ENCODE measurements around the gene ZNF70.
"Not testable (repeated sequence)": the region's sequence is repeated elsewhere in the genome, so short reads cannot be mapped to it uniquely, and the experiment has no call there.

ZNF70 gene

DNA sequence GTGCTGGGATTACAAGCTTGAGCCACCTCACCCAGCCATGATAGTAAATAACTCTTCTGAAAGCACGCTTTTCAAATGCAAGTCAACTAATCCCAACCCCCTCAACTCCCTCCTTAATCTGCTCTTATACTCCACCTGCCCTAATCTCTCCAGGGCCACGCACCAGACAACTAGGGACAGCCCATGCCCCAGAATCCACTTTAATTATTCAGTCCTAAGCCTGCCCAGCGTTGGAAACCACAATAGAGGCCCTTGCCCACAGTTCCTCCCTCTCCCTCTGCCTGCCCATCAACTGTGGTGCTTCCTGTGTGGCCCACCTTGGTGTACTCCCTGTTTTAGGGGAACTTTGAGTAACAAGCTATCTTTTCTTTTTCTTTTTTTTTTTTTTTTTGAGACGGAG lies 6.0 kb upstream of the ZNF70 start:
- DNase-seq (ENCODE audit: low read depth in 2 of 2): no peak

DNA sequence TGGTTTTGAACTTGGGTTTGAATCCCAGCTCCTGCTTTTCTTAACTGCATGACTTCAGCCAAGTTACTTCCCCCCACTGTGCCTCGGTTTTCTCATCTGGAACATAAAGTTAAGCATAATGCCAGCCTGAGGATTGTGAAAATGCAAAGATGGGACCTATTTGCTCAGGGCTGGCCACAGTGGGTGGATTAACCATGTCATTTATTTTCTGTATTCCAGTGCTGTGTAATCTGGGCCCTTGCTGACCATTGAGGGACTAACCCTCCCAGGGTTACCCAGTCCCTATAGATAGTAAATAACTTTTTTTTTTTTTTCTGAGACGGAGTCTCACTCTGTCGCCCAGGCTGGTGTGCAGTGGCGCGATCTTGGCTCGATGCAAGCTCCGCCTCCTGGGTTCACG lies 4.8 kb upstream of the ZNF70 start:
- no peak for DNase-seq (ENCODE audit: low read depth in 2 of 2)

DNA sequence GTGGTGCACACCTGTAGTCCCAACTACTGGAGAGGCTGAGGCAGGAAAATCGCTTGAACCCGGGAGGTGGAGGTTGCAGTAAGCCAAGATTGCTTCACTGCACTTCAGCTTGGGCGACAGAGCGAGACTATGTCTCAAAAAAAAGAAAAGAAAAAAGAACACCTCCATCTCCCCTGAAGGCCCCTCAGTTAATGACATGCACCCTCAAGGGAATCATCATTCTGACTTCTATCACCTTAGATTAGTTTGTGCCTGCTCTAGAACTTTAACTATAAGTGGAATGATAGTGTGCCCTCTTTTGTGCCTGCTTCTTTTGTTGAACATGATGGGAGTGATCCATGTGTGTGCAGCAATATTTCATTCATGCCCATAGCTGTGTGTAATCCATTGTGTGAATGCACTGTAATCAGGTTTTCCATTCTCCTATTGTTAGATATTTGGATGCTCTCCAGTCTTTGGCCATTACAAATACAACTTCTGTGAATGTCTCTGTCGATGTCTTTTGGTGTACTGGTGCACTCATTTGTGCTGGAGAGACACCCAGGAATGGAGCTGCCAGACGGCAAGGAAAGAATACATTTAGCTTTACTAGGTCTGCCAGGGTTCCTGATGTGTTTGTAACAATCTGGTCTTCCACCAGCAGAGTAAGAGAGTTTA lies 4.2 kb upstream of the ZNF70 start:
- DNase-seq (ENCODE audit: low read depth in 2 of 2): no peak

DNA sequence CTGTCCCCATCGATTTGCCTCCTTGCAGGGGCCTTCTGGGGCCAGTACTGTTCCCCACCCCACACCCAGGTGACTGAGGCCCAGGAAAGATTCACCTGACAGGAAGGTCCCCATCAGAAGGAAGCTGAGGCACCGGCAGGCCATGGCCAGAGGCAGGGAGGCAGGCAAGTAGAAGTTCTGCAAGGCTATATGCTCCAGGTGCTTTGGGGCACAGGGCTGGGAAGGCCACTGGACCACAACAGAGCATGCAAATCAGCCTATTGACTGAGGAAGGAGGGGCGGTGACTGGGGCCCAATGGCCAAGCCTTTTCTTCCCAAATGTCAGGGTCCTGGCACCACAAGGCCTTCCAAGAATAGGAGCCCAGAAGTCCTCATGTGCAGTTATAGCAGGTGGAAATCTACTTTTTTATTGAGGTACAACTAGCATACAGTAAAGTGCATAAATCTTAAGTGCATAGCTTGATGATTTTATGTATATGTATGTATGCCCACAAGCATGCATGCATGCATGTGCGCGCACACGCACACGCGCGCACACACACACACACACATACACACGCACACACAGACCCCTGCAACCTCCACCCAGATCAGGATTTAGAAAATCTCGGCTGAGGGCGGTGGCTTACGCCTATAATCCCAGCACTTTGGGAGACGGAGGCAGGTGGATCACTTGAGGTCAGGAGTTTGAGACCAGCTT lies 3.5 kb upstream of the ZNF70 start, which contains the start of gene VPREB3:
VPREB3 (minus strand) TSS at position 206 of the 700 bp plus-strand sequence; CDS start at position 144, 62 bp downstream.
- DNase-seq (ENCODE audit: low read depth in 2 of 2): no peak

DNA sequence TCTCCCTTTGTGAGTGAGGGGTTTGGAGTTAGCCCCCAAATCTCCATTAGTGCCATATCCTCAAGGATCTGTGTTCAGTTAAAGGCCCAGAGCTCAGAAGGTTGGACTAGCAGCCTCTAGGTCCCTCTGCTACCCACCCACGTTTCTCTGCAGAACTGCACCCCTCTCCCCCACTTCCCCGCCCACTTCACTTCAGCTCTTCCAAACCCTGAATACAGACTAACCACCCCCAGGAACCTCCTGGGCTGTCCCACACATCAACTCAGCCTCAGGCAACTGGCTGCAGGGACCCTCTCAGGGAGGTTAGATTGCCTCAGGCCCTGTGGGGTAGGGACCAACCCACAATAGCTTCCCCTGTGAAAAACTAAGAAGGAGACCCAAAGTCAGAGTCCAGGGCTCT lies 2.5 kb upstream of the ZNF70 start:
- no peak for DNase-seq (ENCODE audit: low read depth in 2 of 2)

DNA sequence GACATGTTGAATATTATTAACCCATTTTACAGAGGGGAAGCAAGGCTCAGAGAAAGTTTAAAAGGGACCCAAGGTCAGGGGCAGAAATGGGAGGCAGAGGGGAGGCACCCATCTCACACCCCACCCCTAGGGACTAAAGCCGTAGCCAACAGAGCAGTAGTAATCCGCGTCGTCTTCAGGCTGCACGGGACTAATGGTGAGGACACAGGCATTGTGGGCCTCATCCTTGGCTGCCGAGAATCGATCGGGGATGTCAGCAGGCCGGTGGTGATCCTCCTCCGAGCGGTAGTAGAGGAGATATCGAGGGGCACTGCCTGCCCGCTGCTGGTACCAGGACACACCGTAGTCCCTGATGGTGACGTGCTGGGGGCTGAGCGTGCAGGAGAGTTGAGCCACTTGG lies 1.8 kb upstream of the ZNF70 start:
- no peak for DNase-seq (ENCODE audit: low read depth in 2 of 2)

DNA sequence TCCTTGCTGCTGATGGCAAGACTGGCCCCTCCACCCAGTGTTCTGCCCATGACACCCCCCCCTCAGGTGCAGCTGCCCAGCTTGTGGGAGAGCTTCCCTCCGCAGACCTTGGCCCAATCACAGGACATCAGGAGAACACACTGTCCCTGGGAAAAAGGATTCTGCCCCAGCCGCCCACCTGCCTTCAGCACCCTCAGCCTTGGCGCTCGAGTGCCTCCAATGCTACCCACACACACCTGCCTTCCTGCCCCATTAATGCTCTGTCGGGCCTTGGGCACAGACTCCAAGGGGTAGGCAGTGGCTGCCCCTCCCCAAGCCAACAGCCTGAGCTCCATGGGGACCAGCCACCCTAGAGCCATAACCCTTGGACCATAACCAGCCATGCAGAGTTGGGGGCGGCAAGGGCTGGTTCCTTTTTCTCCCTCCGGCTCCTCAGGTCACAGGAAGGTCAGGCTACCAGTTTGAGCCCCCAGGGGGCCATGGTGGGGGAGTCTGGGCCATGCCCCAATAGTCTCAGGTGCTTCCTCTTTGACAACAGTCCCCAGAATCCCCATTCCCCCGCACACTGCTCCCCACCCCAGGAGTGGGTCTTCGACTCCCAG lies 1.3 kb upstream of the ZNF70 start:
- DNase-seq (ENCODE audit: low read depth in 2 of 2): no peak

DNA sequence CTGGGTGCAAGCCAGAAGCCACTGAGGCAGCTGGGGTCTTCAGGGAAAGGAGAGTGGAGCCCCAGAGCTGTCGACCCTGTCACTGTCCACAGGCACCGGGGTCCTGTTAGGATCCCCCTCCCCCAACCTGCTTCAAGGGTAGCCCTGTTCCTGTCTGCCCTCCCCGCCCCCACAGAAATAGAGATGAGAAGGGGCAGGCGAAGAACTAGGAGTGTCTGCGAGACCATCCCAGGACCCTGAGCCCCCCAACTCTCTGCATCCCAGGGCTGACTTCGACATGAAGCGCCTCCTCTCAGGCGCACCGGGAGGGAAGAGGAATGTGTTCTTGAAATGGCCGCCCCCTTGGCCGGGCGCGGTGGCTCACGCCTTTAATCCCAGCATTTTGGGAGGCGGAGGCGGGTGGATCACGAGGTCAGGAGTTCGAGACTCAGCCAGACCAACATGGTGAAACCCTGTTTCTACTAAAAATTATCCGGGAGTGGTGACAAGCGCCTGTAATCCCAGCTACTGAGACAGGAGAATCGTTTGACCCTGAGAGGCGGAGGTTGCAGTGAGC lies 607 bp upstream of the ZNF70 start:
- DNase-seq (ENCODE audit: low read depth in 2 of 2): no peak

DNA sequence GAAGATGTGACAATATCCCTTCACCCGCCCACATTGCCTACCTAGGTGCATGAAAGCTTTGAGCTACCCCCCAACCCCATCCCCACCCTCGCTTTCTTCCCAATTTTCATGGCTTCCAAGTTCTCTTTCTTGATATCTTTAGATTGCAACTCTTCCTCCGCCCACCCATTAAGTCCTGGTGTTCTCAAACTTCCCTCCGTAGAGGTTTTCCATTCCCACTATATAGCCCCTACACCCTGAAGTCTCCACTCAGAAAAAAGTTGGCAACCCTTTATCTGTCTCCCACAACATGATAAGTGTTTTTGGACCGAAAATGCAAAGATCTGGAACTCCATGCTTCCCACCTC lies 572 bp downstream of the ZNF70 start:
- no peak for DNase-seq (ENCODE audit: low read depth in 2 of 2)

DNA sequence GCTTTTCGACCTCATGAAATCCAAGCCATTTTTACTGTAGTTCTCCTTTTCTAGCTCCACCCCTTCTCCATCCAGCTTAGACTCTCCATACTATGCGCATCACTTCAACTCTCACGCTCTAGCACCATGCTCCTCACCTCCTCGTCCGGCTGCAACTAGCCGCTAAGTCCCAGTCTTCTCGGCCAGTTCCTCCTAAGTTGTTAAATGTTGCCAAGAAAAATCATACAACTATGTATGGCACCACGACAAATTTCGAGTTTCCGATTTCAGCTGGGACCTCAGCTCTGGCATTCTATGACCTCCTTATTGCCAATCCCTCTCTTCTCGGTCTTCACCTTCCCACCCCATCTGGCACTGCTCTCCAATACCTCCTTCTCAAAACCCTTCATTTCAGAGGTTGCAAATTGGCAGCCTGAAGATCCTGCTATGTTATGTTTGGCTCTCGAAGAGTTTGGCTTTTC lies 1.0 kb downstream of the ZNF70 start:
- no peak for DNase-seq (ENCODE audit: low read depth in 2 of 2)

DNA sequence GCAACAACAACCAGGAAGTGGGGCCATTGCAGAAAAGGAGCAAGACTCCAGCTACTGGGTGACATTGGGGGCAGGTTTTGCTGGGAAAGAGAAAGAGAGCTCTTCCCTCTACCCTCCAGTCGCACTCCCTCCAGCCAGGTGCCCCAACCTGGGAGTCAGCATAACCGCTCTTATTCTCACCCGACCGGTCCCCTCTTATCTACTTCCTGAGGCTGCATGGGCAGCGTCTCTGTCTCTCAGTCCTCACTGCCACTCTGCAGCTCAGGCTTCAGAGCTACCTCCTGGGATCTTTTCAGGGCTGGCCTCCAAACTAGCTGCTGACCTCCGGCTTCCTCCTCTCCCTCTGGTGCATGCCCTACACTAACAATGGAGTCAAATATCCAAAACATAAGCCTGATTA lies 5.1 kb downstream of the ZNF70 start:
- no peak for DNase-seq (ENCODE audit: low read depth in 2 of 2)

DNA sequence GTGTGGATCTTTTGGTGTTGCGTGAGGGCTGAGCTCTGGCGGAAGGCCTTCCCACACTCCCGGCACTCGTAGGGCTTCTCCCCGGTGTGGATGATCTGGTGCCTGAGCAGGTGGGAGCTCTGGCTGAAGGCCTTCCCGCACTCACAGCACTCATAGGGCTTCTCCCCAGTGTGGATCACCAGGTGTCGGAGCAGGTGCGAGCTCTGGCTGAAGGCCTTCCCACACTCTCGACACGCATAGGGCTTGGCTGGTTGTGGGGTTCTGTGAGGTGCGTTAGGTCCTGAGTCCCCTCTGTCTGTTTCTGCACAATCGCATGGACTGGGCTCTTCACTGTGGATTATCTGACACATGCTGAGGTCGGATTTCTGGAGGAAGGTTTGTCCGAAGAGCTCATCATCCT lies 6.4 kb downstream of the ZNF70 start:
- no peak for DNase-seq (ENCODE audit: low read depth in 2 of 2)

DNA sequence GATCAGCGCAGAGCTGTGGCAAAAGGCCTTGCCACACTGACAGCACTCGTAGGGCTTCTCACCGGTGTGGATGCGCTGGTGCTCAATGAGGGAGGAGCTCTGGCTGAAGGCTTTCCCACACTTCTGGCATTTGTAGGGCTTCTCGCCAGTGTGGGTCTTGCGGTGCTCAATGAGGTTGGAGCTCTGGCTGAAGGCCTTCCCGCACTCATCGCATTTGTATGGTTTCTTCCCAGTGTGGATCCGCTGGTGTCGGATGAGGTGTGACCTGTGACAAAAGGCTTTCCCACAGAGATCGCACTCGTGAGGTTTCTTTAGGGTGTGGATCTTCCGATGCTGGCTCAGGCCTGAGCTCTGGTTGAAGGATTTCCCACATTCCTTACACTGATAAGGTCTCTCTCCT lies 6.9 kb downstream of the ZNF70 start:
- DNase-seq (ENCODE audit: low read depth in 2 of 2): no peak

DNA sequence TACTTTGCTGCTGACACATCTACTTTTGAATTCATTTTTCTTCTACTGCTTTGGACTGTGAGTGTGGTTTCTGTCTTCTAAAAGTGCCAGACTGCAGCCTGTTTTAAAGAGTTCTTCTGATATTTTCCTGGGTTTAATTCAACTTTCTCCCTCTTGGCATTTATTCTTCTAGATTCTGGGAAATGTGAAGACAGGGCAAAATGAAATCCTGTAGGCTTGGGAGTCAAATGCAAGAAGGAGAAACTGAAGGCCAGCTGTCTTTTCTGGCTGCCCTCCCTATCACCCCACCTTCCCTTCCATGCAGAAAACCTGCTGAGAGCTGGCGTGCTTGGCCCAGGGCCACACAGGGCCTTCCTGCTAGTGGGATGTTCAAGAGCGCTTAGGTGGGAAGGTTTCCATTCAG lies 7.6 kb downstream of the ZNF70 start:
- no peak for DNase-seq (ENCODE audit: low read depth in 2 of 2)

DNA sequence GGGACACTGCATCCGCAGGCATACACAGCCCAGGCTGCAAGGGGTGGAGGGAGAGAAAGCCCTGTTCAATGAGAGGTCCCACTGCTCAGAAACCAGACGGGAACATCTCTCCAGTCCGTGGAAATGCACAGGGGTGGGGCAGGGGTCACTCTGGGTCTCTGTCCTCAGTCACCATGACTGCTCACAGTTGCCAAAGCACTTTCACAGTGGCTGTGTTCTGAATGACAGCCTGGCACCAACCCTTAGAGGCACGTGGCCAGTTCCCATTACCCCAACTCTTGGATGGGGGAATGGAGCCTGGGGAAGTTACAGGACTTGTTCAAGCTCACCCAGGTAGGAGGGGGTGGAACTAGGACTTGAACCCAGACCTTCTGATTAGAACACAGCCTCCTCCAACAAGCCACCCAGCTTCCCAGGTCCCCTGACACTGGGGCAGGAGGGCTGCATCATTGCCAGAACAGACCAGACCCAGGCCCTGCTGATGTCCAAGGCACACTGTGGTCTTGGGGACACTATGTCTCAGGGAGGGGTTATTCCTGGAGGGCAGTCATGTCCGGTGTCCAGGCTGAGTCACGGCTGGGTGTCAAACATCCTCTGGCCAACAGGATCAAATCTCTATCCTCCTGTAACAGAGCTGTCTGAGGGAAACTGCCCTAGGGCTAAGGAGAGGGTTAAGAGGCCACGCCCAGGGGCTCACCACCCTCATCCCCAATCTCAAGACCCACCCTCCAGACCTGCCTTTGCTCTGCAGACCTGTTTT lies 8.2 kb downstream of the ZNF70 start:
- DNase-seq (ENCODE audit: low read depth in 2 of 2): no peak

DNA sequence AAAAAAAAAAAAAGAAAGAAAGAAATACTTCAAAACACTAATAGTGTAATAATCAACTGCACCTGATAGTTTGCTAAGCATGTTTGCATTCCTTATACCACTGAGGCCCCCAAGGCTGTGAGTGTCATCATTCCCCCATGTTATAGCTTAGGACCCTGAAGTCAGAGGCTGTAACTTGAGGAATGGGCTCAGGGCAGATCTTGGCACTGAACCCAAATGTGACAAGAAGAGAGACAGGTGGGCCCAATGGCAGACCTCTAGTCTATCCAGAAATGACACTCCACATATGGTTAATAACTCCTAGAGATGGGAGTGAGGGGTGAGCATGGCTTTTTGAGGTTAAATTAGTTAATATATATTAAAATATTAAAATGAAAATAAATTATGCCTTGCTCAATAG lies 13.2 kb downstream of the ZNF70 start:
- no peak for DNase-seq (ENCODE audit: low read depth in 2 of 2)

DNA sequence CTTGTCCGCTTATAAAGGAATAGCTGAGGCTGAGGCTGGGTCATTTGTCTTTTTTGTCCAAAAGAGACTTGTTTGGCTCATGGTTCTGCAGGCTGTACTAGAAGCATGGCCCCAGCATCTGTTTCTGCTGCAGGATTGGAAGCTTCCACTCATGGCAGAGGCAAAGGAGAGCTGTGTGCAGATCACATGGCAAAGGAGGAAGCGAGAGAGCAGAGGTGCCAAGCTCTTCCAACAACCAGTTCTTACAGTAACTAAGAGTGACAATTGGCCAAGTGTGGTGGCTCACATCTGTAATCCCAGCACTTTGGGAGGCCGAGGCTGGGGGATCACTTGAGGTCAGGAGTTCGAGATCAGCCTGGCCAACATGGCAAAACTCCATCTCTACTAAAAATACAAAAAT lies 22.8 kb downstream of the ZNF70 start:
- not testable (repeated sequence) for DNase-seq (ENCODE audit: low read depth in 2 of 2)

DNA sequence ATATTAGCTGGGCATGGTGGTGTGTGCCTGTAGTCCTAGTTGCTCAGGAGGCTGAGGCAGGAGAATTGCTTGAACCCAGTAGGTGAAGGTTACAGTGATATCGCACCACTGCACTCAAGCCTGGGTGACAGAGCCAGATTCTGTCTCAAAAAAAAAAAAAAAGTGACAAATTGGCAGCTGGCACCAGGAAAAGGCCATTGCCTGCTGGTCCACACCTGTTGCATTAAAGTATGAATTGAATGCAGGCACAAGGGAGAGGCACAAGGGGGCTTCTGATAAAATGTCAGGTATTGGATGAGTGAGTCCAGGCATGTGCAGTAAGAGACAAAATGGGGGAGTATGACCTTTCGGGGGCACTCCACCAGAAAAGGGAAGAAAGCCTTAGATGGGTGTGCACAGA lies 28.2 kb downstream of the ZNF70 start:
- DNase-seq (ENCODE audit: low read depth in 2 of 2): no peak

DNA sequence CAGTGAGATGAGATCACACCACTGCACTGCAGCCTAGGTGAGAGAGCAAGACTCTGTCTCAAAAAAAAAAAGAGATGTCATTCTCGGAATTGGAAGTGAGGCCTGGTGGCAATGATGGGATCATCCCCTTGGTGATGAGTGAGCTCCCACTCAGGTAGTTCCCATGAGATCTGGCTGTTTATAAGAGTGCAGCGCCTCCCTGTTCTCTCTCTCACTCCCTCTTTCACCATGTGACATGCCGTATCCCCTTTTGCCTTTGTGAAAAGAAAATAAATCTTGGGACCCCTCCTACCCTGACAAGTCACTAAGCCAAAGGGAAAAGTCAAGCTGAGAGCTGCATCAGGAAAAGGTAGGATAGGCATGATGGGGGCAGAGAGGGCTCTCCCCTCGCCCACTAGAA lies 28.8 kb downstream of the ZNF70 start:
- no peak for DNase-seq (ENCODE audit: low read depth in 2 of 2)

DNA sequence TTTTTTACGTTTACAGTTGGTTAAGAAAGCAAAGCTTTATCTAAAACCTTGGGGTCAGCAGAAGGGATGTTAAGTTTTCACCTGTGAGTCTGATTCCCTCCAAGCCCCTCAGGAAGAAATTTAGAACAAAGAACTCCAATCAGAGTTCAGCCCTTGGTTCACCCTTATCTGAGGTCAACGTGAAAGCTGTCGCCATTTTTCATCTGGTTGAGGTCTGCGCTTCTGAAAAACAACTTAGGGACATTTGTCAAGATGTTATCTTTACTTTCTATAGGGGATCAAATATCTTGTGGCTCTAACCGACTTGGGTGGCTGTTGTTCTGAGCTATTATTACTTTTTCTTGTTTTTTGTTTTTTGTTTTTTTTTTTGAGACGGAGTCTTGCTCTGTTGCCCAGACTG lies 30.1 kb downstream of the ZNF70 start:
- DNase-seq (ENCODE audit: low read depth in 2 of 2): no peak

DNA sequence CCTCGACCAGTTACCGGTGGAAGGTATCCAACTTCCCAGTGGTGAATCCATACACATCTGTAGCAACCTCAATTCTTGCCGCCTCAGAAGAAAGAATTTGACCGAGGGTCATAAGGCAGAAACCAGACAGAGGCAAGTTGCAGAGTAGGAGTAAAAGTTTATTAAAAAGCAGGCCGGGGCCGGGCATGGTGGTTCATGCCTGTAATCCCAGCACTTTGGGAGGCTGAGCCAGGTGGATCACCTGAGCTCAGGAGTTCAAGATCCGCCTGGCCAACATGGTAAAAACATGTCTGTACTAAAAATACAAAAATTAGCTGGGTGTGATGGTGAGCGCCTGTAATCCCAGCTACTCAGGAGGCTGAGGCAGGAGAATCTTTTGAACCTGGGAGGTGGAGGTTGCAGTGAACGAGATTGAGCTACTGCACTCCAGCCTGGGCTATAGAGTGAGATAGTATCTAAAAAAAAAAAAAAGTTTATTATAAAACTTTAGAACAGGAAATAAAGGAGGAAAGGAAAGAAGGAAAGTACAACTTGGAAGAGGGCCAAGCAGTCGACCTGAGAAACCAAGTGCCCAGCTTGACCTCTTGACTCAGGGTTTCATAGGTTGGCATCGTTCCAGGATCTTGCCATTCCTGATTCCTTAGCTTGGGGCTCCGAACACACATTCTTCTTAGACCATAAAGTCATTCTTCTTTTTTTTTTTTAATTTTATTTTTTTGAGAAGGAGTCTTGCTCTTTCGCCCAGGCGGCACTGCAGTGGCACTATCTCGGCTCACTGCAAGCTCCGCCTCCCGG lies 32.3 kb downstream of the ZNF70 start:
- no peak for DNase-seq (ENCODE audit: low read depth in 2 of 2)

Measured in stimulated activated CD8-positive, alpha-beta memory T cell treated with anti-CD3 and anti-CD28 coated beads, Interleukin-15, amount 100 ng/mL, for 48 hours (primary cell).